GM18517 (cell line): ENCODE measurements around the gene EPHA4.

Source experiments
- ATAC-seq: cut with Tn5 transposase; IDR thresholded peaks from one replicate; pipeline ENCODE4 v1.9.1; 2021; ENCODE audit warnings: mild to moderate bottlenecking, moderate library complexity; ENCODE audit not compliant: unreplicated experiment

Gene EPHA4

DNA sequence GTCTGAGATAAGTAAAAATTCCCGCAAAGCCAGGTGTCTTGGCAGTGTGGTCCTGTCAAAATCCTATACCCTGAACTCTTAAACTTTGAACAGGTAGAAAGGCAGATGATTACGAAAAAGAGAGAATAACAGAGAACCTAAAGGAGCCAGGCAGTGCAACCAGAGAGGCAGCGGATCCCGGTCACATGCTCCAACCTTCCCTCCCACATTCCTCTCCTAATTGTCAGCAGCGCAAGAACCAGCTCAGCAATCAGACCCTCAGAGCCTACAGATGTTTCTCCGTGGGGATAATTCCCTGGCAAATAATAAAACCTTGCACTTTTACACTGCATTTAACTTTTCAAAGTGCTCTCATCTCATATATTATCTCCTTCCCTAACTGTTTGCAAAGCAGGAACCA is 124.8 kb downstream of the EPHA4 start:
- ATAC-seq: no peak

DNA sequence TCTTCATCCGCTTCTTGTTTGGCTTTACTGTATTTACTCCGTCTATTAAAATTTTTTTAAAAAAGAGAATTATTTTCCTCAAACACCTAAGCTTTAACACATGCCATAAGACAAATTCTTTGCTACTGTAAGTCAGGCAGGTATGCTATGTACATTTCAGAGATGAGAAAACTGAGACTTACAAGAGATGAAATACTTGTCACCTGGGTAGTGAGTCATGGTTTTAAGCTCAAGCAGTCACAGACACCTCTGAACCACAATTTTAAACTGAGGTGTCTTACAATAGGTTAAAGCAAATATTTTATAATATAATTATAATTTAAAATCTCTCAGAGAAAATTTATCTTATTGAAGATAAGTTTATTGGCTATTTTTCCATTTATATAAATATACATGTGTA is 126.0 kb downstream of the EPHA4 start:
- ATAC-seq: no peak

DNA sequence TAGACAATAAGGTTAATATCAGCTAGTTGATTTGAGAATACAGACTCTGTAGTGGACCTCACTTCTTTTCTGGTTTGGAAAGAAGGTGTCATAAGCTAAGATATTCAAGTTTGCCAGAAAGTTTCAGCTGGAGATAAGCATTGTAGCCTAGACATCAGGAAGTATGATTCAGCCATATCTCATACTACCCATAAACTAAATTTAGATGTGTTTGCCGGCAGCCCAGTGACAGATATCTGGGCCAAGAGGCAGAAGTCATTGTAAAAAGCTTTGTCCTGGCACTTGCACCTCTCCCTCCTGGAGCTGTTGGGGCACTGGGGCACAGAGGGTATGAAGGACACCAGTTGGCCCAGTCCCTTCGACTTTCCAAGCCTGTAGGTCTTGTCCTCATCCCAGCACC is 128.0 kb downstream of the EPHA4 start:
- no peak for ATAC-seq

DNA sequence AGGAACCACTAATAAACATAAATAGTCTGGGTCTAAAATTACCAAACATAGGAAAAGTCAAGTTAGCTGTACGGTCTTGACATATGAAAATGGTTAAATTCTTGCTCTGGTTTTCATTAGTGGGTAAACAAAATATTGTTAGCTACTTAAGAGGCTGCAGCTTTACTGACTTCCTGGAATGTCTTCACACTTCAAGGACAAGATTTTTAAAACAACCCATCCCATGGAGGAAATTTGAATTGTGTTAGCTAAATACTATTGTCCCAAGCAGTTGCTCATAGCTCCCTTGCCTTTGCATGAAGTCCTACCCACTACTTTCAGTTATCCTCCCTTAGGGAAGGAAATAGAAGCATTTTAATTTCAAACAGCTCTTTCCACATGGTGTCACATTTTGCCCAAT is 128.5 kb downstream of the EPHA4 start:
- no peak for ATAC-seq

DNA sequence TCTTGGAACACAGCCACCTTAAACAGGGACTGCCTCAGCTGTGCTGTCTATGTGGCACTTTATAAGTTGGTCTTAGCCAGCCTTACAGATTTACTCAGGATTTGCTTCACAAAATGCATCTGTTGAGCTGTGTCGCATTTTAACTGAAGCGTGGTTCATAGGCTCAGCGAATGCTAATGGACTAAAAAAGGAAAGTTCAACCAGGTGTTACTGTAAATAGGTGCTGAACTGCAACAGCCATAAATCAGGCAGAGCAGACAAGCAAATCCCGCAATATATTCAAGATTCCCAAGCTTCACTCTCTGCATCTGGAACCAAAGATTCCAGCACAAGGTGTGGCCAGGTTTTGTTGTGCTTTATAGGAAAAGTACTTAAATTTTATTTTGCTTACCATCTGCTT is 130.0 kb downstream of the EPHA4 start:
- no peak for ATAC-seq

DNA sequence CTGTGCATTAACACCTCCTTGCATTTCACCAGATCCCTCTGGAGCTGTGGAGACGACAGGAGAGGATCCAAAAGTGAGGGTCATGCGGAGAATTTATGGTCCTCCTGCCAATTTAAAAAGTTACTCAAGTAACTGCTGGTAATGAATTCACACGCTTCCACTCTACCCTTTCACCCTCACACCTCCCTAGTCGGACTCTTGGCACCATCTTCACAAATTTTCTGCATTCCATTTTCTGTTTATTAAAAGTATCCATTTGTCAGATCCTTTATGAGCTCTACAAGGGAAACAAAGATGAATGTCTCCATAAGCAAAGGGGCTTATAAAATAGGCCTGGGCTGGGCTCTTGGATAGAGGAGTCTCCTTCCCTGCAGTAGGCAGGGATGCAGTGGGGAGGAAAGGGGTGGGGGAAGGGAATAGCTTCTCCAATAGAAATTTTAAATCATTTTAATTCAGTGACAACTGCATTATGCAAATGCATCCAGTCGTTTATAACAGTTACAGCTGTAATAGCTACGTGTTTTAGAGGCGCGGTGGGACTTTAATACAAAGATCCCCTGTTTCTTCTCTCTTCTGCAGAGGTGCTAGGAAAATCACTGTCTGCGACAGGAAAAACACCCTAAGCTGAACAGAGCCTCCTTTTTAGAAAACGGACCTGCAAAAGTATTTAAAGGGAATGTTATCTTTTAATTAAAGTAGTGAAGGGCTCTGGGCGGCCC is 132.2 kb downstream of the EPHA4 start:
- ATAC-seq: no peak

DNA sequence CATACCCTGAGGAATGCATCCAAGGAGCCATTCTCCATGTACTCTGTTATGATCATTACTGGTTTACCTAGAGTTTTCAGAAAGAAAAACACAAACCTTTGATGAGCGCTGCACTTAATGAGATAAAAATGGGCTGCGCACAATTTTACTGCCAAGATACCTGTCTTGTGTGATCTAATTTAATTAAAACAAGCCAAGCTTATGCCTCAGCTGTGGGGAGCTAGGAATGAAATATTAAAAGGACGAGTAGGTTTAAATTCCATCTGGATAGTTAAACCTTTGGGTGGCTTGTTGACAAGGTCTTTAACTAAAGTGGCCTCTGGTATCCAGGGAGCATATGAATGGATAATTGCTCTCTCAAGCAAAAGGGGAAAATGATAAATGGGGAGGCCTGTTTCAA is 135.0 kb downstream of the EPHA4 start:
- ATAC-seq: no peak

DNA sequence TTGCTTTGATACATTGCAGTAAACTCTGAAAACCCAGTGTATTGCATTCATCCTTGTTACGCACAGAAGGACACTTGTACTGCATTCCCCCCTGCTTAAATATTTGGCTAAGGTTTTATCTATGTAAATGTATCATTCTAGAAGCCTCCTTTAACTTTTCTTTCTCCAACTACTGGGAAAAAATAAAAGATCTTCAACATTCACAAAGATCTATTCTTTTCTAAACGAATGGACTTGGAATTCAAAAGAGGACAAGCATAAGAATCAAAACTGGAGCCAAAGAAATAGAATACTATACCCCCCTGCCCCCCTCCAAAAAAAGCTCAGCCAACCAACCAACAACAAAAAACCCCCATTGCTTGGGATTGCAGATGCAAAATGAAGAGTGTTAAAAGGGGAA is 136.9 kb downstream of the EPHA4 start:
- ATAC-seq: no peak

DNA sequence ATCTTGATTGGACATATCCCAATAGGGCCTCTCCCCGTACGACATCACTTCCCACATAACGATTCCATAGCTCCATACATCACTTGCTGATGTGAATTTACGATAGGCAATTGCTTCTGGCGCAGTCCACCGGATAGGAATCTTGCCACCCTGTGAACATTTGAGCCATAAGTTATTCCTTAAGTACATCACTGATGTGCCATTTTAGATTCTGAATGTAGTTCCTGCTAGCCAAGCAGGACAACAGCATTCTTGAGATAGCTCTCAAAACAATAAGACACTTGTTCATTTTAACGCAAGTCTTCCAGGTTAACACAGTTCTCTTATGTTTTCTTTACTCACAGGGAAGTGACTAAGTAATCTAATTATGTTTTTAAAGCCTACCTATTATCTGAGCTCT is 138.0 kb downstream of the EPHA4 start:
- ATAC-seq: no peak

DNA sequence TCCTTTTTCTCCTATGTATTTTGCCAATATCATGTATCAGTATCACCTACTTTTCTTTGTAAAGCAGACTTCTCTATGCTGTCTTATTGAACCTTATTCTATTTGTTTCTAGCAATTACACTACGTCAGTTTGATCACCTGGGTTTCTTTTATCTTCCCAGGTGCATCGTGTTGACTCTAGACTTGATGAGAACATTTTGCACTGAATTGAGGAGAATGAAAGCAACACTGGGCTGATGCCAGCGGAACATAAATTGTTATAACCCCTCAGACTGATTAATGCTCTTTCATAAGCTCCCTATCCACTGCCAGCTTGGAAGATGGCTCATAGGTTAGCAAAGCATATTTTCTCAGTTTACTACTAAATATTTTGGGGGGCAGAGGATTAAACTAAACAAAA is 140.6 kb downstream of the EPHA4 start:
- ATAC-seq: no peak

DNA sequence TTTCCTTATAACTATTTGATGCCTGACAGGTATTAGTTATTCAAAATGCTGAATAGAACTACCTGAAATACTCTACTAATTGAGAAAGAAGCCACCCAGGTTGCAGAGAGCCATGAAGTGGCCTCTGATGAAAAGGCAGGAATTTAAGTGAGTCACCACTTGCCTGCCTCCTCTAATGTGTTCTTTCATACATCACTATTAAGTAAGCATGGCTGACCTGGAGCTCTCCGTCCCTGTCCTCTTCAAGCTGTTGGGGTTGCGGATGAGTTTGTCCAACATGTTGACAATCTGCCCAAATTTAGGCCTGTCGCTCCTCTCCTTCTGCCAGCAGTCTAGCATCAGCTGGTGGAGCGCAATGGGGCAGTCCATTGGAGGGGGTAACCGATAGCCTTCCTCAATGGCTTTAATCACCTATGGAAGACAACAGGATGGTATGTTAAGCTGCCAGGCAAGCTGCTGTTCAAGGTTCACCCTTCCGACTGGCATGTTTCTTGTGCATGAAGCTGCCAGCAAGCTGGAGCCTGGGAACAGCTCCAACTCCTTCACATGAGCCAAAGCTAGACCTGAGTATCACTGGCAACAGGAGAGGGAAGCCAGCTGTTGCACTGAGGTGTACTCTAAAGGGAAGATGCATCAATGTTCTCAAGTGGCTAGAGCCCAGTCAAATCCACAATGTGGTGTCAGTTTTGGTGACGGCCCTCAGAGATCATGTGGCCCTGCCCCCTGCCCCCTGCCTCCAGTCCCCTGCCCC is 142.2 kb downstream of the EPHA4 start:
- ATAC-seq: no peak

DNA sequence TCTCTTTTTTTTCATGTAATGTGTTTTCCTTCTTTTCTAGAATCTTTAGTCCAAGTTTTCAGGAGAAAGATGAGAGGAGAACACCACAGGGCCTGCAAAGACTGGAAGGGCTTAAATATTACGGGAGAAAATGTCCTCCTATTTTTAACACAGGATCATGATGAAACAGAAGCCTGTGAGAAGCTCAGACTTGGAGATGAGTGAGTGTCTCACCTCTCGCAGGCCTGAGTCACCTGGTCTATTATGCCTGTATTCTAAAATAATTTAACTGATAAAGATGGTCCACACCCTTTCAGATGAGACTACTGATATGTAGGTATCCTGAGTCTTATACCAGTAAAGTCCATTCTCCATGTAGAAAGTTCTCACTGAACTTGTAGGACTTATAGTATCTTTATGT is 143.2 kb downstream of the EPHA4 start:
- ATAC-seq: no peak

DNA sequence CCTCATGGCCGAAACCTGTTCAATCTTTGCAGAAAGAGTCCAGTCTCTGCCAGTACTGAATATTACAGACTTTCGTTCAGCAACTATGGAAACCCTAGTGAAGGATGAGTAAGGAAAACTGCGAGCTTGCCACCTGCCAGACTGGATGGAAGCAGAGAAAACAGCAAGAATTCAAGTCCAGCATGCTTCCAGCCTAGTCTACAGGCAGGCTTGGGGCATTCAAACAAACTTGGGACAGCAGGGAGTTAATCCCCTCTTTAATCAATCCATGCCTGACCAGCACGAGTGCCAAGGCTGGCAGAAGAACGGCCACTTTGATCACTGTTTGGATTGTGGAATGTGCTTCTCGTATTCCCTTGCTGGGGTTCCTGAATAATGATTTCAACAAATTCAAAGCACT is 145.2 kb downstream of the EPHA4 start:
- no peak for ATAC-seq

DNA sequence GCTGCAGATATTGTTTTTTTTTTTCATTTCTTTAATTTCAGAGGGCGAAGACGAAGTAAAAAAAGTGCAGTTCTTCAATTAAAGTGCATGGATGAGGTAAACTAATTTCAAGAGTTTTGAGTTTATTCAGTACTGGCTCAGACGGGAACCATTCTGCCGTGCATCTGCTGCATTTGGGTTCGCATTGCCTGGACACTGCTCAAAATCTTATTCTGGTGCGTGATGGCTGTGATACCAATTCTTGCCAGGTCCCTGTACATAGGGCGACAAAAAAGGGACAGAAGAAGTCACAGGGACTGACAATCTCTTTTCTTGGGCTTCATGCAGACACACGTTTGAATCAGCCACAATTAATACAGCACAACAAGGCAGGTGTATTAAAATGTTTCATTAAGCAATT is 146.2 kb downstream of the EPHA4 start:
- no peak for ATAC-seq

DNA sequence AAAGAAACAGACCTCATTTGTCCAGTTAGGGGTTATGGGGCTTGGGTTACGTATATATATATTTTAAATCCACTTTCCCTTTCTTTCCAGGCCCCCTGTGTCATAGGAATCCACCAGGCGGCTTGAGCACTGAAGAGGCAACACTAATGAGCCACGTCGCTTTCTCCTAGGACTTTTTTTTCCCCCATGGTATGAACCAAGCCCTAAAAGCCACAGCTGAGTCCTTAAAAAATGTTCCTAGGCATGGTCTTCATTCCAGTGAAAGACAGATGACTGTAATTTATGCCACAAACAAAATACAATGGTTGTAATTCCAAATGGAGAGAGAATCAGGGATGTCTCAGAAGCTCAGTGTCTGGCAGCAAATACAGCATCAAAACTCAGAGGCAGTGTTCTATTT is 146.8 kb downstream of the EPHA4 start:
- ATAC-seq: no peak

DNA sequence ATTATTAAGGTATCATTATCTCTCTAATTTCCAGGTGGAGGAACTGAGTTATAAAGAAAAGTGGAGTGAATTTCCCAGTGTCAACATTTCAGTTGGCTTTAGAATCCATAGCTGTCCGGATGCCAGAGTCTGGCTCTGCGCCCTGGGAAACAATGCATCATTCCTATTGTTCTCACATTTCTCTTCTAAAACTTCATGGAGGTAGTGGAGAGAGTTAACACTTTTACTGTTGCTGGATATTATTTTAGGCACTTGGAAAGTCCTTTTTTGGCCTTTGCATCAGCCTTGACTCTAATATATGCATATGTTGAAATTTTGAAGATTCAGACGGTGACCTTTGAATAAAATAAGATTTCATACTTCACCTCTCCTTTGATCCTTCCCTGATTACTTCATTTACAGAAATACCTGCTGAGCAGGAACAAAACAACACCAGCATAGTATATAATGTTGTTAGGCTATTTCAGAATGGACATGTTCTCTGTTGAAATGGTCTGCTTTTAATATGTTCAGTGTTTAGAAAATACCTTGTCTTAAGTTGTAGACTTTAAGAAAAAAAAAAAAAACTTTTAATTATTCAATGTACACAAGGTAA is 148.8 kb downstream of the EPHA4 start:
- no peak for ATAC-seq

DNA sequence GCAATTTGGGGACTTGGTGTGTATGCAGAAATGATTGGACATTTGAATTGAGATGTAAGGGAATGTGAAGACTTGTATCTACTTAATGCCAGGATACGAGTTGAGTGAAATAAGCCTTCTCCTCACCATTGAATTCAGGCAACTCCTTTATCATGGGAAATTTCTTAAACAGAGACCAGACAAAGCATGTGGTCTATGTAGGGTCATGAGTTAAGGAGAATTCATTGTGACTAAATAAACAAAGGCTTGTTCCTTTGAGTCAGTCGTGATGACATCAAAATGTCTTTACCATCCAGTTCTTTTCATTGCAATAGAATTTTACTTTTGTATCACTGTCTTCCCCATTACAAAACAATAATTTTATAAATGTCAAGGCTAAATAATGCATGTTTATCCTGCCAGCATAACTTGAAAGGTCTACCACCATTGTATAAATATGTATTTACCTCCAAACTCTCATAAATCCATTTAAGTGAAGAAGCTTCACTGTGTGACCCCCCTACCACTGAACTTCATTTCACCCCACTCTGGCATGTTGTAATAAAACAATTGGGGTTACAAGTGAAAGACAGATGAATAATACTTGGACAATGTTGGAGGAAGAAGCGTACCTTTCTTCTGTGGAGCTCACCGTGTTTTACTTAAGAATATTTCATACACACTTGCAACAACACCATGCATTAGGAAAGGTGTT is 149.4 kb downstream of the EPHA4 start:
- no peak for ATAC-seq

DNA sequence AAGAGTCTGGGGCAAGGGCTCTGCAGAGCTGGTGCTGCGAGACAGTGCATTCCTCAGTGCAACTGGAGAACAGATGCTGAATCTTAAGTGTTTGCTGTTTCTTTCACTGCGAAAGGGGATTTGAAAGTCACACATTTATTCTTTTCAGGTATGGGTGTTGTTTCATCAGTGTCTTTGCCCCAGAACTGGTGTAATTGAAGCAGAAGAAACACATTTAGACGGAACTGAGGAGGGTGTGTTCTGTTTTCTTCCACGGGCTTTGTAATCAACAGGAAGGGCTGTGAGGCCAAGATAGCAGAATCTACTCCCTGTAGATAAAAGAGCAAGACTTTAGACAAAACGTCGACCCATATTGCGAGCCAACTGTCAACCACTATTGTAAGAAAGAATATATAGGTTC is 151.9 kb downstream of the EPHA4 start:
- ATAC-seq: no peak

DNA sequence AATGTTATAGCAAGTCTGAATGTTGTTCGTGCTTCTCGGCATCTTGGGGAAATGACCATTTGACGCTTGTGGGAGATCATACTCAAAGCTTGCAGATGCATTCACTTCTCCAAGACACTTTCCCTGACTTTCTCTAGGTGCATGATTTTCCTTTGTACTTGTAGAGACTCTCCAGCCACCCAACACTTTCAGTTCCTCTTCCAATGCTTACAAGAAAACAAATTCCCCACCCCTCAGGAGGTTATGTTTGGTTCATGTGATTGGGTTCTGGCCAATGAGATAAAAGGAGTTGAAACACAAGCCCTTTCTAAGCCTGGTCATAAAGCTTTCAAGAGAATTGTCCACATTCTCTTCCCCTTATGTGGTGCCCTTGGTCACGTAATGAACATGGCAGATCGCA is 156.3 kb downstream of the EPHA4 start:
- no peak for ATAC-seq

DNA sequence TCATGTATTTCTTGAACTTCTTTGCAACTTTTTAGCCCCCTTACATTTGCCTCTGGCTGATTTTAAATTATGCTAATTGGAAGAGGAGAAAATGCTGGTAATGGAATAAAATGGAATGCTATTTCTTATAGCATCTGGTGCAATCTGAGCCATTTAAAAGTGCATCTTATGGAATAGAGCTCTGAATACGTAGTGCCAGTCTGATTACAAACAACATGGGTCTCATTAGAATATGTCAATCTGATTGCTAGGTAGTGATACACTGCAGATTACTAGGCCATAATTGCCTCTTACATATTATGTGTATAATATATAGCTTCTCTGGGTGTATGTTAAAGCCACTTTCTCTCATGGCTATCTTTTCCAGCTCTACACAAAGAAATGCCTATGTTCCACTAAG is 159.1 kb downstream of the EPHA4 start:
- ATAC-seq: no peak

DNA sequence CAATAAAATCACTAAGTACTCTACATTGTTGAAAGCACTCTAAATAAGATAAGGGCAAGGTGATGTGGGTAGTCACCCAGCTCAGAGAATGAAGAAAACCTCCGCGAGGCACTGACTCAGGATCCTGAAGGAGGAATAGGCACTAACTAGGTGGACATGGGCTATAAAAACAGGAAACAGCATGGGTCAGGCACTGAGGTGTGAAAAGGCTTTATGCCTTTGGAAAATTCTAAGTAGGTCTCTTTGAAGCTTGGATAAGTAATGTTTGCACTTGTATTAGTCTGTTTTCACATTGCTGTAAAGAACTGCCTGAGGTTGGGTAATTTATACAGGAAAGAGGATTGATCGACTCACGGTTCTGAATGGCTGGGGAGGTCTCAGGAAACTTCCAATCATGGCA is 161.6 kb downstream of the EPHA4 start:
- no peak for ATAC-seq

DNA sequence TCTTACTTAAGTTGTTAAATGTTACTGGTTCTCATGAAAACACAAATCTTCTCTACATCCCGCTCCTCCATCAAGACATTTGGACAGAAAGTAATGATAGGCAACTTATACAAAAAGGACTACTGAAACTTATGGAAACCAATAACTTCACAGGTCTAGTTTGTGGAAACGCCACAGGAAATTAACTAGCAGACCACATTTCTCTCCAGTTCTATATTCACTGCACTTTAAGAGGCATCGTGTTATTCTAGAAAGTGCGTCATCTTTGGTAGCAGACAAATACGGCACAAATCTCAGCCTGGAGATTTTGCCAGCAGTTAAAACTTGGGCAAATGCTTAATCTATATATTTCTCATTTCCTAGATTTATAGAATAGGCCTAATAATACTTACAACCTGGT is 164.3 kb downstream of the EPHA4 start:
- ATAC-seq: no peak
